Activated CD4-positive, alpha-beta T cell treated with anti-CD3 and anti-CD28 coated beads, Interleukin-2, amount 50 U/mL, for 48 hours (primary cell): ENCODE measurements around the gene ORMDL2.
"Not testable (repeated sequence)": the region's sequence is repeated elsewhere in the genome, so short reads cannot be mapped to it uniquely, and the experiment has no call there.

Source experiments
- DNase-seq, 2 experiments: peaks; one replicate each; pipeline ENCODE4 v3.0.0-alpha.2; 2020

The ORMDL2 gene

DNA sequence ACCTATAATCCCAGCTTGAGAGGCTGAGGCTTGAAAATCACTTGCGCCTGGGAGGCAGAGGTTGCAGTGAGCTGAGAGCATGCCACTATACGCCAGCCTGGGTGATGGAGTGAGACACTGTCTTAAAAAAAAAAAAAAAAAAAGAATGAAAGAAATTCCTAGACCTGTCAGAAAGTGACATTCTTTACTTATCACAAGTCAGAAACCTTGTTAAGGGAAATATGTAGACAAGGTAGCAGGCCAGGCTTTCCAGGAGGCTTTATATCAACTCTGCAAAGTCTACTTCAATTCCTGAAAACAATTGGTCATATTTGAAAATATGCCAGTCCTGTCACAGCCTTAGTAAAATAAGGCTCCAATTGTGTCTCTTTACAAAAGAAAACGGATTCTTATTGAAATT, 44.0 kb downstream of the ORMDL2 start:
- DNase-seq: no peak

DNA sequence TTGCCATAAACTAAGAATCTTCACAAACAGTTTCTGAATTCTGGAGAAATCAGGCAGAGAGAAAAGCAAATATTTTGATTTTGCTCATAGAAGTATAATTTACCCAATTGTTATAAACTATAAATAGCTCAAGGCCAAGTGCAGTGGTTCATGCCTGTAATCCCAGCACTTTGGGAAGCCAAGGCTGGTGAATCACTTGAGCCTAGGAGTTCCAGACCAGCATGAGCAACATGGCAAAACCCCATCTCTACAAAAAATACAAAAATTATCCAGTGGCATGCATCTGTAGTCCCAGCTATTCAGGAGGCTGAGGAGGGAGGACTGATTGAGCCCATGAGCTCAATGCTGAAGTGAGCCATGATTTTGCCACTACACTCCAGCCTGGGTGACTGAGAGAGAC, 44.4 kb downstream of the ORMDL2 start:
- no peak for DNase-seq

DNA sequence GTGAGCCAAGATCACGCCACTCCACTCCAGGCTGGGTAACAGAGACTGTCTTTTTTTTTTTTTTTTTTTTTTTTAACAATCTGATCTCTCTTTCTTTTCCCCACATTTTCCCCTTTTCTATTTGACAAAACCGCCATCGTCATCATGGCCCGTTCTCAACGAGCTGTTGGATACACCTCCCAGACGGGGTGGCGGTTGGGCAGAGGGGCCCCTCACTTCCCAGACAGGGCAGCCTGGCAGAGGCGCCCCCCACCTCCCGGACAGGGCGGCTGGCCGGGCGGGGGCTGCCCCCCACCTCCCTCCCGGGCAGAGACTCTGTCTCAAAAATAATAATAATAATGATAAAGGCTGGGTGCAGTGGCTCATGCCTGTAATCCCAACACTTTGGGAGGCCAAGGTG, 45.1 kb downstream of the ORMDL2 start:
- not testable (repeated sequence) for DNase-seq

DNA sequence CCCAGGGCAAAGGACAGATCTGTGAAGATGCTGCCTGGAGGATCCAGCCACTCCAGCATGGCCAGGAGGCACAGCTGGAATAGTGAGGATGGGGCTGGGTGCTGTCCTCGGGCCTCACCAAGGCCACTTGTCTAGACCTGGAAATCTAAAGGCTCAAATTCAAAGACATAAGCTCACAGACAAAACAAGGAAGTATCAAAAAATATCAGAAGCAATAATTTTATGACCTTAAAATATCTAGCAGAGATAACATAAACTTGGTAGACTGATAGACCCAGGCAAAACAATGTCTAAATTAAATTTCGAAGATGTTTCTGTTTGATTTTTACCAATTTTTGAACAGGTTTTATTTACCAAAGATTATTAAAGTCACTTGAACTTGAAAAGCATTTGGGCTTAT, 47.5 kb downstream of the ORMDL2 start:
- no peak for DNase-seq

DNA sequence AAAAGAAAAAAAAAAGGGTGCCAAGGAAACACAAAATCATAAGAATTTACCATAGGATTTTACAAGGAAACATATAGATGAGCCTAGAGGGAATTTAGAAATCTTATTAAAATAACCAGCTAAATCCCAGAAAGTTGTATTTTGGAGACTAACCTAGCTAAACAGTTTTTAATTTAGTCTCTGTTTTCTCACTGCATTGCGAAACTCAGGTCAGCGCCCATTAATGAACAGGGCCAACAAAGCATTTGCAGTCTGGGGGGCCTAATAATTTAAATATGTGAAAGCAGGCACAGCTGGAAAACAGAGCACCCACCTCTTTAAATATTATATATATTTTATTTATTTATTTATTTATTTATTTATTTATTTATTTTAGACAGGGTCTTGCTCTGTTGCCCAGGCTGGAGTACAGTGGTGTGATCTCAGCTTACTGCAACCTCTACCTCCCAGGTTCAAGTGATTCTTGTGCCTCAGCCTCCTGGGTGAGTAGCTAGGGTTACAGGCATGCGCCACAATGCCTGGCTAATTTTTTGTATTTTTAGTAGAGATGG, 48.7 kb downstream of the ORMDL2 start:
- not testable (repeated sequence) for DNase-seq
